ENCODE data around the gene IFITM1.

The IFITM1 gene

DNA sequence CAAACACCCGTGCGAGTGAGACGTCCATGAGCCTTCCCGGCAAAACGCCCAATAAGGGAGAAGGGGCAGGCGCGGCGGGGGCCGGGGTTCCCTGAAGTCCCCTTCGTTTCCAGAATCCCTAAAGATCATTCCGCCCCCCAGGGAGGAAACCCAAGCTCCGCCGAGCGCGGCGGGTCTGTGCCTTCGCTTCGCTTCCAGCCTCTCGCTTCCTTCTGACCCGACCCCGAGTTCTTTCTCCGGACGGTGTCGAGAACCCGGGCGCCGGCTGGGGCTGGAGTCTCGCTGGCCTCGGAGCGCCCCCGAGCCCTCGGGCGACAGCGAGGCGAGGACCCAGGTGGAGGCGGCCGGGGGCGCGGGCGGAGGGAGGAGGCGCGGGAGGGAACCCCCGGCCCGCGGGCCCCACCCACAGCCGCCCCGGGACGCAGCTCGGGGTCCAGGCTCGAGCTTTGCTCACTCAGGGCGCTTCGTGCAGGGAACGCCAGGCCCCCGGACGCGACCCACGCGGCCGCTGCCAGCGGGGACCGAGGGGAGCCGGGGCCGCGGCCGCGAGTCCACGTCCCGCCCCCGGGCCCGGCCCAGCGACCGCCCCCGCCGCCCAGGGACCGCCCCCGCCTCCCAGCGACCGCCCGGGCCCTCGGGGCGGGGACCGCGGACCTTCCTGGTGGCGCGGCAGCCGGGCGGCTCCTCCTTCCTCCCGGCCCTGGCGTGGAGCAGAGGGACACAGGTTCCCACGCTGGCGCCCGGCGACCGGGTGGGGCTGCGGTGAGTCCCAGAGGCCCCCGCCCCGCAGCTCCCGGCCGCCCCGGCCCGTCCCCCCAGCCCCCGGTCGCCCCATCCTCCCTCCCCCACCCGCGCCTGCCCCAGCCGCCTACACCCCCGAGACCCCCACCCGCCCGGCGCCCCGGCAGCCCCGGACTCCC is 25.1 kb upstream of the IFITM1 start, which contains the start of gene PGGHG:
PGGHG (plus strand) TSS at position 649 of the 920 bp plus-strand sequence. CDS start 691 bp downstream, outside the sequence.
- peak within 1 kb of the TSS; percentile 92 for H3K4me3 Mint-ChIP-seq
- H3K9me3 Mint-ChIP-seq = no peaks in the 10 kb centered on the region
- H3K36me3 Mint-ChIP-seq (ENCODE audit: low read depth) = peaks cover 4% of the 10 kb centered on the region
- peak within 1 kb of the TSS; percentile 97 for H3K27ac Mint-ChIP-seq
- H3K4me1 Mint-ChIP-seq (ENCODE audit: low read depth) = peaks cover 27% of the 10 kb centered on the region
- H3K27me3 Mint-ChIP-seq = no peaks in the 10 kb centered on the region

DNA sequence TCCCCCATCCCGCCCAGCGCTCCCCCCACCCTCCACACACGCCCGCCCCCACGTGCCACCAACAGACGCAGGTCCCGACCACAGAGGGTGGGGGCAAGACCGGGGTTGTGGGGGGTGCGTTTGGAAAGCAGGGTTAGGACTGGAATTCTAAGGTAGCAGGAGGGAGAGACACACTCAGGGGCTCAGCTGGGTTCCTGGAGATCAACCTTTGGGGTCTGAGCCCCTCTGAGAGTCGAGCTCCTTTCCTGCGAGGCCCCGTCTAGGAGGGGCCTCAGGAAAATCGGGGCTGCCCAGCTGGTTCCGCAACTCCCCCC is 24.5 kb upstream of the IFITM1 start:
- Mint-ChIP-seq H3K27ac (no peak overlapping the region), H3K4me3 (peak overlapping the region; percentile 66), H3K27me3 (no peaks in the 10 kb centered on the region), H3K4me1 (ENCODE audit: low read depth) (peaks cover 24% of the 10 kb centered on the region), H3K9me3 (no peaks in the 10 kb centered on the region), H3K36me3 (ENCODE audit: low read depth) (peaks cover 4% of the 10 kb centered on the region)

DNA sequence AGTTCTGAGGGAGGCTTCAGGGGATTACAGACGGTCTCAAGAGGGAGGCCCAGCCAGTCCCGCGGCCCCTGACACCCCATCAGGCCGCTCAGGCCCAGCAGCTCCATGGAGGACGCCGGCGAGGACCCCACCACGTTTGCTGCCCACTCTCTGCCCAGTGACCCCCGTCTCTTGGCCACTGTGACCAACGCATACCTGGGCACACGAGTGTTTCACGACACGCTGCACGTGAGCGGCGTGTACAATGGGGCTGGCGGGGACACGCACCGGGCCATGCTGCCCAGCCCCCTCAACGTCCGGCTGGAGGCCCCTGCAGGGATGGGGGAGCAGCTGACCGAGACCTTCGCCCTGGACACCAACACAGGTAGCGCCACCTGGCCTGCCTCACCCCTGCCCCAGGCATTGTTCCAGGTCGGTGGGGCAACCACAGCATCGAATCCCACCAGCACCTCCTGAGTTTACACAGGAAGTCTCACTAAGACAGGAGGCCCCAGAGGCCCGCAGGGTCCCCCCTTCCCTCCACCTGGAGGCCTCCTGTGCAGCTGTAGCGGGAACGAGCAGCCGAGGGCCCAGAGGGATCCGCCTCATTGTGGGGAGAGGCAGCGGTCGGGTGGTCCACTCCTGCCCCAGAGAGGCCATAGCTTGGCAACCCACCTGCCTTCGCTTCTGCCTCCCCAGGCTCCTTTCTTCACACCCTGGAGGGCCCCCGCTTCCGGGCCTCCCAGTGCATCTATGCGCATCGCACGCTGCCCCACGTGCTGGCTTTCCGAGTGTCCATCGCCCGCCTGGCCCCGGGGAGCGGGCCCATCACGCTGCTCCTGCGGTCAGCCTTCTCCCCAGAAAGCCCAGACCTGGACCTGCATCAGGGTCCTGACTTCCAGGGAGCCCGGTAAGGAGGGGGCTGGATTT is 23.9 kb upstream of the IFITM1 start:
- H3K27me3 Mint-ChIP-seq = no peaks in the 10 kb centered on the region
- H3K36me3 Mint-ChIP-seq (ENCODE audit: low read depth) = peaks cover 4% of the 10 kb centered on the region
- peak overlapping the region; percentile 52 for H3K27ac Mint-ChIP-seq
- no peaks in the 10 kb centered on the region for H3K9me3 Mint-ChIP-seq
- H3K4me1 Mint-ChIP-seq (ENCODE audit: low read depth) = peaks cover 24% of the 10 kb centered on the region
- peak overlapping the region; percentile 66 for H3K4me3 Mint-ChIP-seq

DNA sequence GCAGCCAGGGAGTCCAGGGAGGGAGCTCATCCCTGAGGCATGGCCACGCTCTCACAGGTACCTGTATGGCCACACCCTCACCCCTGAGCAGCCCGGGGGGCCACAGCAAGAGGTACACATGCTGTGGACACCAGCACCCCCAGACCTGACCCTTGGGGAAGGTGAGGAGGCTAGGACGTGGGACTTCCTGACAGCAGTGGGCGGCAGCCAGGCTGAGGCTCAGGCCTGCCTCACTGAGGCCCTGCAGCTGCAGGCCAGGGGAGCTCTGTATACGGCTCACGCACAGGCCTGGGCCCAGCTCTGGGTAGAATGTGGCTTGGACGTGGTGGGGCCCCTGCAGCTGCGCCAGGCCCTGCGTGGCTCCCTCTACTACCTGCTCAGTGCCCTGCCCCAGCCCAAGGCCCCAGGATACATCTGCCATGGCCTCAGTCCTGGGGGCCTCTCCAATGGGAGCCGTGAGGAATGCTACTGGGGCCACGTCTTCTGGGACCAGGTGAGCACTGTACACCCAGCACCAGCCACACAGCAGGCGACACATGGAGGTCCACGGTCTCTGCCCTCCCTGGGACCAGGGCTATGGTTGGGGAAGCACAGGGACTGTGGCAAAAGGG is 23.1 kb upstream of the IFITM1 start:
- peaks cover 24% of the 10 kb centered on the region for H3K4me1 Mint-ChIP-seq (ENCODE audit: low read depth)

DNA sequence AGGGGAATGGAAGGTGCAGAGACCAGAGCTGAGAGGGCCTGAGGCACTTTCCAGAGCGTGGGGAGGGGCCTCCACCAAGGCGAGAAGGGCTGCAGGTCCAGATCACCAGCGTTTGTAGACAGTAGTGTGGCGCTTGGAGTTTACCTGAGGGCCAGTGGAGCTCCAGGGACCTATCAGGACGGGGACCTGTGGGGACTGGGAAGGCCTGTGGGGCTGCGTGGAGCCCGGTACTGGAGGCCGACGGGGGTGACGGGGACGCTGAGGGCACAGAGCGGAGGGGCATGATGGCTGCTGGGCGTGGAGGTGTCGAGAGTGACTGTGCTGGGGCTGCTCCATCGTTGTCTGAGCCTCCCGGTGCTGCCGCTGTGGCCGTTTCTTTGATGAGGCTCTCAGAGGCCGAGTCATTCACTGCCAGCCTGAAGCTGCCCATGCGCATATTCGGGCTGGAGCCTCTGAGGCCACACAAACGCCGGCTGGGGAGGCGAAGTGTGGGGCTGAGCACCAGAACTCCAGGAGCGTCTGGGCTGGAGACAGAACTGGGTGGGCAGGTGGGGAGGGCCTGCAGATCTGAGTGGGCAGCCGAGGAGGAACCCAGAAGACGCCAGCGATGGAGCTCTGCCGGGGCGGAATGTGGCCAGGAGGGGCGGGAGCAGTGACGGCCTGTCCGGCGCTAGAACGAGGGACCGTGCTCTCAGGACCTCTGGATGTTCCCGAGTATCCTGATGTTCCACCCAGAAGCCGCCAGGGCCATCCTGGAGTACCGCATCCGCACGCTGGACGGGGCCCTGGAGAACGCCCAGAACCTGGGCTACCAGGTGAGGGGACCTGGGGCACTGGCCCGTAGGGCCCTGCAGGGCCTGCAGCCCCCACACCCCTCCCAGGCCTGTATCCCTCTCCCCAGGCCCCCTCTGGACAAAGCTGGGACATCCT is 22.3 kb upstream of the IFITM1 start:
- no peaks in the 10 kb centered on the region for H3K9me3 Mint-ChIP-seq
- no peak overlapping the region for H3K27ac Mint-ChIP-seq
- H3K36me3 Mint-ChIP-seq (ENCODE audit: low read depth) = peaks cover 4% of the 10 kb centered on the region
- H3K27me3 Mint-ChIP-seq = no peaks in the 10 kb centered on the region
- H3K4me3 Mint-ChIP-seq = peak overlapping the region; percentile 59
- H3K4me1 Mint-ChIP-seq (ENCODE audit: low read depth) = peaks cover 19% of the 10 kb centered on the region

More for the DNA sequence above, 23.1 kb upstream of the IFITM1 start:
- H3K4me3 Mint-ChIP-seq = peak overlapping the region; percentile 59
- peaks cover 4% of the 10 kb centered on the region for H3K36me3 Mint-ChIP-seq (ENCODE audit: low read depth)
- no peaks in the 10 kb centered on the region for H3K9me3 Mint-ChIP-seq
- H3K27me3 Mint-ChIP-seq = no peaks in the 10 kb centered on the region
- no peak overlapping the region for H3K27ac Mint-ChIP-seq

DNA sequence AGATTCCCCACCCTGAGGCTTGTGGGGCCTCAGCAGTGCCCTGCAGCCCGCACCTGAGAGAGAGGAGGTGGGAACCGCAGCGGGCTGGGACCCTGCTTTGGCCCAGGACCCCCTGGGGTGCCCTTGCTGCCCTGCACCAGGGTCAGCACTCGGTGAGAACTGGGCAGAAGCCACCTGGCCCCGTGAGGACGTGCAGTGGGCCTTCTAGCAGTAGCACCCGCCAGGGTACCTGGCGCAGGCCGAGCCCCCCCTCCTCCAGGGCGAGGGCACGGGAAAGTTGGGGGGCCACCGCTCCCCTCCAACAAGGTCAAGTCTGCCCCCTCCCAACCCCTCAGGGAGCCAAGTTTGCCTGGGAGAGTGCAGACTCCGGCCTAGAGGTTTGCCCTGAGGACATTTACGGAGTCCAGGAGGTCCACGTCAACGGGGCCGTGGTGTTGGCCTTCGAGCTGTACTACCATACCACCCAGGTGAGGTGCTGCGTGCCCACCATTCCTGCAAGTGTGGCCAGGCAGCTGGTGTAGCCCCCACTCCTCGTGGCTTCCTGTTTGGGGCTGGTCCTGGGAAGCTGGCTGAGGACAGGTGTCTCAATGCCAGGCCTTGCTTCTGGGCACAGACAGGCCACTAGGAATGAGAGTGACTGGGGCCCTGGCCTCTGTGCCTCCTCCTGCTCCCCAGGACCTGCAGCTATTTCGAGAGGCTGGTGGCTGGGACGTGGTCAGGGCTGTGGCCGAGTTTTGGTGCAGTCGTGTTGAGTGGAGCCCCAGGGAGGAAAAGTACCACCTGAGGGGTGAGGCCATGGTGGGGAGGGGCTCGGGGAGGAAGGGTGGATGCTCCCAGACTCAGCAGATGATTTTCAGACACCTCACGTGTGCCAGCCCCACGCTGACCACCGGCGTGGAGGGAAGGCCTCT is 21.4 kb upstream of the IFITM1 start:
- H3K36me3 Mint-ChIP-seq (ENCODE audit: low read depth) = peaks cover 4% of the 10 kb centered on the region
- no peak overlapping the region for H3K4me3 Mint-ChIP-seq
- H3K27me3 Mint-ChIP-seq = no peaks in the 10 kb centered on the region
- H3K27ac Mint-ChIP-seq = no peak overlapping the region
- H3K9me3 Mint-ChIP-seq = no peaks in the 10 kb centered on the region
- H3K4me1 Mint-ChIP-seq (ENCODE audit: low read depth) = peaks cover 18% of the 10 kb centered on the region

DNA sequence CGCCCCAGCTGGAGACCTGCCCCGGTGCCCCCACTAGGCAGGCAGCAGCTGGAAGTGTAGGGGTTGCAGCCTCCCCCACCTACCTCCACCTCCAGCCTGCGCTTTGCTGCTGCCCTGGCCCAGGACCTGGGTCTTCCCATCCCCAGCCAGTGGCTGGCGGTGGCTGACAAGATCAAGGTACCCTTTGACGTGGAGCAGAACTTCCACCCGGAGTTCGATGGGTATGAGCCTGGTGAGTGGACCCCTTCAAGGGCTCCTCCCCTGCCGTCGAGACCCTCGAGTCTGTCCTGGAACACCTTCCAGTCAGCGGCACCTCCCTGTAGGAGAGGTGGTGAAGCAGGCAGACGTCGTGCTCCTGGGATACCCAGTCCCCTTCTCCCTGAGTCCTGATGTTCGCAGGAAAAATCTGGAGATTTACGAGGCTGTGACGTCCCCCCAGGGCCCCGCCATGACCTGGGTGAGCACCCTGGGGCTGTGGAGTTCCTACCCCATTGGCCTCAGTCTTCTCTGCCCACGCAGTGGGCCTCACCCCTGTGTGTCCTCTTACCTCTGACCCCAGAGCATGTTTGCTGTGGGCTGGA is 20.5 kb upstream of the IFITM1 start:
- H3K4me1 Mint-ChIP-seq (ENCODE audit: low read depth) = peaks cover 21% of the 10 kb centered on the region
- no peak overlapping the region for H3K4me3 Mint-ChIP-seq
- no peaks in the 10 kb centered on the region for H3K36me3 Mint-ChIP-seq (ENCODE audit: low read depth)
- H3K27me3 Mint-ChIP-seq = no peaks in the 10 kb centered on the region
- no peak overlapping the region for H3K27ac Mint-ChIP-seq
- H3K9me3 Mint-ChIP-seq = no peaks in the 10 kb centered on the region

DNA sequence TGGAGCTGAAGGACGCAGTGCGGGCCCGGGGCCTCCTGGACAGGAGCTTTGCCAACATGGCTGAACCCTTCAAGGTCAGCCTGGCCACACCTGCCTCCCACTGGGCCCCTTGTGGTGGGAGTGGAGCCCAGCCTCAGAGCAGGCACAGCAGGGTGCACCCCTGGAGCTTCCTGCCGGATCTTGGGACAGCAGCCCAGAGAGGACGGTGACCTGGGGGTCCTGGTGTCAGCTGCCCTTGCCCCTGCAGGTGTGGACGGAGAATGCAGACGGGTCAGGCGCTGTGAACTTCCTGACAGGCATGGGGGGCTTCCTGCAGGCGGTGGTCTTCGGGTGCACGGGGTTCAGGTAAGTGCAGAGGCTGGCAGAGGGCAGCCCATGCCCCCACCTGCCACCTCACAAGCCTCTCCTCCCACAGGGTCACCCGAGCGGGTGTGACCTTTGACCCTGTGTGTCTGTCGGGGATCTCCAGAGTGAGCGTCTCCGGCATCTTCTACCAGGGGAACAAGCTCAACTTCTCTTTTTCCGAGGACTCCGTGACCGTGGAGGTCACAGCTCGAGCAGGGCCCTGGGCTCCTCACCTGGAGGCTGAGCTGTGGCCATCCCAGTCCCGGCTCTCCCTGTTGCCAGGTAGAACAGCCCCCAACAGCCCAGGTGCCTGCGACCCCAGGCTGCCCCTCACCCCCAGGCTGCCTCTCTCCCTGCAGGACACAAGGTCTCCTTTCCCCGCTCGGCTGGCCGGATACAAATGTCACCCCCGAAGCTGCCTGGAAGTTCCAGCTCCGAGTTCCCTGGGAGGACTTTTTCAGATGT is 19.8 kb upstream of the IFITM1 start:
- no peaks in the 10 kb centered on the region for H3K9me3 Mint-ChIP-seq
- H3K27me3 Mint-ChIP-seq = no peaks in the 10 kb centered on the region
- H3K4me3 Mint-ChIP-seq = no peak overlapping the region
- no peaks in the 10 kb centered on the region for H3K36me3 Mint-ChIP-seq (ENCODE audit: low read depth)
- peaks cover 23% of the 10 kb centered on the region for H3K4me1 Mint-ChIP-seq (ENCODE audit: low read depth)
- no peak overlapping the region for H3K27ac Mint-ChIP-seq

DNA sequence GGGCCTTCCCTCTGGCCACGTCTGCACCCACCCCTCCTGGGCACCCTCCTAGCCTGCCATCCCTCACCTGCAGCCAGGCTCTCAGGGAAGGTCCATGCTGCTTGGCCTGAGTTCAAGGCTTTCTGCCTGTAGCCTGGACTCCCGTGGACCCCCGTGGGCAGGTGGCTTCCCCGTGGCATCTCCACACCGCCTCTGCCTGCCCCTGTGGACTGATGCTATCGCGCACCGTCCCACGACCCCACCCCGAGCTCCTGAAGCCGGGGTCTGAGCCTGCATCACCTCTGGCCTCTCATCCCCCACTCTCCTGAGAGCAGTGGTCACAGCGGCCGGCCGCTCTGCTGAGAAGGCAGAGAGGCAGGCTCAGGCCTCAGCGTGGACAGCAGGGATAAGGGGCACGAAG is 19.1 kb upstream of the IFITM1 start:
- peaks cover 23% of the 10 kb centered on the region for H3K4me1 Mint-ChIP-seq (ENCODE audit: low read depth)
- H3K27ac Mint-ChIP-seq = no peak overlapping the region
- peaks cover 1% of the 10 kb centered on the region for H3K27me3 Mint-ChIP-seq
- H3K36me3 Mint-ChIP-seq (ENCODE audit: low read depth) = no peaks in the 10 kb centered on the region
- no peaks in the 10 kb centered on the region for H3K9me3 Mint-ChIP-seq
- H3K4me3 Mint-ChIP-seq = no peak overlapping the region

DNA sequence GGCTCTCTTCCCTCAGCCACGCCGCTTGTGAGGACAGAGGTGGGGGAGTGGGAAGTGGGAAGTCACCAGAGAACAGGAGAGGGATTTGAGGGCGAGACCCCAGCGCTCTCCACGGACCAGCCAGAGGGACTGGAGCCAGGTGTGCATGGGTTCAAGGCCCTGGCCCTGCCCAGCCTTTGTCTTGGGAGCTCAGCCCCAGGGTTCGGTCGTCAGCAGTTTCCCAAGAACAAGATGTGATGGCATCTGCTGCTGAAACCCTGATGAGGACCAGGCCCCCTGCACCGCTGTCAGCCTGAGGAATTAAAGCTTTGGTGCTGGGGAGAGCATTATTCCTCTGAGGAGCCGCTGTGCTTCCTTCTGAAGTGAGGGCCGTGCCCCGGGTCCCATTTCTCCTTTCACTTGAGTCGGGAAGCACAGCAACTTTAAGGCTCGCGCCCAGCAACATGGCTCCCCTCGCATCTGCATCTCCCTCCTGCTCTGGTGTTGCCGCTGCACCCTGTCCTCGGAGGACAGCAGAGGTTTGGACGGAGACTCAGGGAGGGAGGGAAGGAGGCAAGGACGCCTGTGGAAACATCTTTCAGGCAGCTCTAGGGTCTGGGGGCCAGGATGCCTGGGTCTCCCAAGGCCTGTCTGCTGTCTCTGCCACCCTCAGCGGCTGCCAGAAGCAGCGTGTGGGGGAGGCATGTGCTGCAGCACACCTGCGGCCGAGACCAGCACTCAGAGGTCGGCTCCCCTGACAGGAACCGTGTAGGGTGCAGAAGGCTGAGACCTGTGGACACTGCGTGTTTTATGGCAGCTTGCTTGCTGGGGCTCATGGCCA is 18.3 kb upstream of the IFITM1 start:
- Mint-ChIP-seq H3K36me3 (ENCODE audit: low read depth) (no peaks in the 10 kb centered on the region), H3K27me3 (peaks cover 9% of the 10 kb centered on the region), H3K4me1 (ENCODE audit: low read depth) (peaks cover 27% of the 10 kb centered on the region), H3K4me3 (no peak overlapping the region), H3K27ac (no peak overlapping the region), H3K9me3 (no peaks in the 10 kb centered on the region)

DNA sequence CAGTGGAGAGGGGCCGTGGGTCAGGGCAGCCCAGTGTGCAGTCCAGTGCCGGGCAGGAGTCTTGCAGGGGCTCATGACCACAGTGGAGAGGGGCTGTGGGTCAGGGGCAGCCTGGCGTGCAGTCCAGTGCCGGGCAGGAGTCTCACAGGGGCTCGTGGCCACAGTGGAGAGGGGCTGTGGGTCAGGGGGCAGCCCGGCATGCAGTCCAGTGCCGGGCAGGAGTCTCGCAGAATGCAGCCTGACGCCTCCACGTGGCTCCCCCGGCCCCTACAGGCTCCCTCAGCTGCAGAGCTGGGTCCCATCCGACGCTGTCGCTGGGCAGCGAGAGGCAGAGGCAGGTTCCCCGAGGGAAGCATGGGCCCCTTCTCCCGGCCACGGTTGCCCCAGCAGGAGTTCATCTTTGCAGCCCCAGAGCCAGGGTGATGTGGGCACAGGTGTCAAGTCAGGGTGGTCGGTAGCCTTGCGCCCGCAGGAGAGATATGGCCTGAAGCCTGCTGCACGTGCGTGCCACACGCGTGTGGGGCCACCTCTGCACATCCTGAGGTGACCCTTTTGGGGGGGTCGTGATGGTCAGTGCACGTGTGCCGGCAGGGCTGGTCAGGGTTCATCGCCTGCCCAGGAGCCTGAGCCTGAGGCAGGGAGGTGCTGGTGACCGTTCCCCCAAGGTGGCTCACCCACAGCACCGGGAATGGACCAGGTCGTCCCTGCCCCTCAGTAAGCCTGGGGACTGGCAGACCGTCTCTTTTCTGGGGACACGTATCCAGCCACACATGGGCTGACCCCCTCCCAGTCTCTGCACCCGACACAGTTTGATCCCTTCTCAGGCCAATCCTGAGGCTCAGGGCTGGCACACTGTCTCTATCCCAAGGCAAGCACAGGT is 17.4 kb upstream of the IFITM1 start:
- Mint-ChIP-seq H3K4me1 (ENCODE audit: low read depth) (peaks cover 35% of the 10 kb centered on the region), H3K36me3 (ENCODE audit: low read depth) (no peaks in the 10 kb centered on the region), H3K9me3 (no peaks in the 10 kb centered on the region), H3K27me3 (peaks cover 16% of the 10 kb centered on the region), H3K4me3 (no peak overlapping the region), H3K27ac (no peak overlapping the region)

Measured in stimulated activated naive CD8-positive, alpha-beta T cell treated with anti-CD3 and anti-CD28 coated beads, Interleukin-15, Interleukin-2, amounts not matched to agents 100 ng/mL and 50 ng/mL, for 24 hours (primary cell).